Neural progenitor cell (in vitro differentiated cells): ENCODE results near the gene BMP5.

Experiments
- EZH2phosphoT487 ChIP-seq: fragments of 200-600 bp; sonication (generic); IDR thresholded peaks from 2 replicates; pipeline ENCODE4 v1.6.1; 2017; ENCODE audit warnings: antibody characterized with exemption
- TF ChIP-seq, protein P1 (sequence below): fragments of 200-600 bp; sonication (generic); IDR thresholded peaks from 2 replicates; pipeline ENCODE4 v1.5.1; 2017; ENCODE audit warnings: antibody characterized with exemption, mild to moderate bottlenecking

GRCh38 chr6:55778705-55779104, 96.7 kb downstream of the BMP5 start:
- no peak for TF ChIP-seq EZH2phosphoT487
- TF ChIP-seq, protein P1, sequence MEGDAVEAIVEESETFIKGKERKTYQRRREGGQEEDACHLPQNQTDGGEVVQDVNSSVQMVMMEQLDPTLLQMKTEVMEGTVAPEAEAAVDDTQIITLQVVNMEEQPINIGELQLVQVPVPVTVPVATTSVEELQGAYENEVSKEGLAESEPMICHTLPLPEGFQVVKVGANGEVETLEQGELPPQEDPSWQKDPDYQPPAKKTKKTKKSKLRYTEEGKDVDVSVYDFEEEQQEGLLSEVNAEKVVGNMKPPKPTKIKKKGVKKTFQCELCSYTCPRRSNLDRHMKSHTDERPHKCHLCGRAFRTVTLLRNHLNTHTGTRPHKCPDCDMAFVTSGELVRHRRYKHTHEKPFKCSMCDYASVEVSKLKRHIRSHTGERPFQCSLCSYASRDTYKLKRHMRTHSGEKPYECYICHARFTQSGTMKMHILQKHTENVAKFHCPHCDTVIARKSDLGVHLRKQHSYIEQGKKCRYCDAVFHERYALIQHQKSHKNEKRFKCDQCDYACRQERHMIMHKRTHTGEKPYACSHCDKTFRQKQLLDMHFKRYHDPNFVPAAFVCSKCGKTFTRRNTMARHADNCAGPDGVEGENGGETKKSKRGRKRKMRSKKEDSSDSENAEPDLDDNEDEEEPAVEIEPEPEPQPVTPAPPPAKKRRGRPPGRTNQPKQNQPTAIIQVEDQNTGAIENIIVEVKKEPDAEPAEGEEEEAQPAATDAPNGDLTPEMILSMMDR: no peak
